Central memory CD8-positive, alpha-beta T cell (primary cell): ENCODE measurements around the gene VILL.

Source experiments
- ATAC-seq: fragments of 150-1000 bp; cut with Tn5 transposase; replicated peaks from 2 replicates; pipeline ENCODE4 v1.10.0; 2022; ENCODE audit warnings: mild to moderate bottlenecking, moderate FRiP score, moderate number of reproducible peaks; ENCODE audit not compliant: poor library complexity, severe bottlenecking; ENCODE audit errors: extremely low read depth
- DNase-seq, 2 donors: peaks; one replicate each; pipeline ENCODE4 v3.0.0; 2021; ENCODE audit warnings: low spot score in 2 of 2
- H3K27ac Mint-ChIP-seq: one replicate; pipeline ENCODE4 v1.8.0; 2022; ENCODE audit warnings: low read depth, mild to moderate bottlenecking, moderate library complexity, mixed read lengths
- H3K27me3 Mint-ChIP-seq: one replicate; pipeline ENCODE4 v1.8.0; 2022; ENCODE audit warnings: mixed read lengths
- H3K36me3 Mint-ChIP-seq: one replicate; pipeline ENCODE4 v1.8.0; 2022; ENCODE audit warnings: mild to moderate bottlenecking, moderate library complexity, mixed read lengths; ENCODE audit not compliant: insufficient read depth
- H3K4me1 Mint-ChIP-seq: one replicate; pipeline ENCODE4 v1.8.0; 2022; ENCODE audit warnings: mixed read lengths
- H3K4me3 Mint-ChIP-seq: one replicate; pipeline ENCODE4 v1.8.0; 2022; ENCODE audit warnings: mild to moderate bottlenecking, moderate library complexity, mixed read lengths
- H3K9me3 Mint-ChIP-seq: one replicate; pipeline ENCODE4 v1.8.0; 2022; ENCODE audit warnings: mixed read lengths

The VILL gene

GRCh38 chr3:38008971-38009580 is 18.5 kb downstream of the VILL start:
- peaks cover 23% of the 10 kb centered on the region for H3K36me3 Mint-ChIP-seq
- H3K27ac Mint-ChIP-seq, result no peak overlapping the region
- no peaks in the 10 kb centered on the region for H3K9me3 Mint-ChIP-seq
- ATAC-seq (no peak), DNase-seq (no peak)
- H3K4me1 Mint-ChIP-seq, result peaks cover 18% of the 10 kb centered on the region
- H3K27me3 Mint-ChIP-seq, result no peaks in the 10 kb centered on the region
- H3K4me3 Mint-ChIP-seq, result no peak overlapping the region

DNA sequence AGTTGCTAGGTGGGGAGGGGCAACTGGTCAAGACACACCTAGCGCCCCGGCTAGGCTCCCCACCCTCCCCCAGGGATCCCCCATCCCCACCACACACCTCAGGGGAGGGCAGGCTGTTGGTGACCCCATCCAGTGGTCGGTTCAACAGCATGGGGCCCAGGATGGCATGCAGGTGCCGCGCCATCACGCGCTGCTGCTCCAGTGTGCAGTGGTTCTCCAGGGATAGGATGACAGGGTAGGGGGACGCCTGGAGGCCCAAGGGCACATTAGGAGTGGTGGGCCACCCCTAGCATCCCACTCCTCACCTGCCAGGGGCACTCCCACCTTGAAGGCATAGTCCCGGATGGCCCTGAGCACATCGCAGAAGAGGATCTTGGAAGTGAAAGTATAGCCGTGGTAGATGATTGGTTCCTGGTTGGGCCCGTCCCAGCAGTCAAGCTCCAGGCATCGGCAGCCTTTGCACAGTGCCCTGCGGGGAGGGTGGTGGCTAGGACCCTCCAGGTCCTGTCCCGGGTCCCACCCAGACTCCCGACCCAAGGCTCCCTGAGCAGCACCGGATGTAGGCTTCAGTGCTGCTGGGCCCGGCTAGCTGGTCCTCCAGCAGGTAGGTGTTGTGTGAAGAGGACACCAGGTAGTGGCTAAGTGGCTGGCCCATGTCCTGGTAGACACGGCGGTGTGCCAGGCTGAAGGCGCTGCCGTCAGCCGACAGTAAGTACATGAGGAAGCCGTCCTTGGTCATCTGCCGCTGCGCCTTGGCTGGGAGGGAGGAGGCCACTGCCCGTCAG is 19.4 kb downstream of the VILL start:
- Mint-ChIP-seq H3K4me3 (no peak overlapping the region), H3K36me3 (peaks cover 24% of the 10 kb centered on the region), H3K9me3 (no peaks in the 10 kb centered on the region), H3K27ac (no peak overlapping the region), H3K4me1 (peaks cover 8% of the 10 kb centered on the region), H3K27me3 (no peaks in the 10 kb centered on the region)
- no peak for ATAC-seq
- DNase-seq, result no peak

DNA sequence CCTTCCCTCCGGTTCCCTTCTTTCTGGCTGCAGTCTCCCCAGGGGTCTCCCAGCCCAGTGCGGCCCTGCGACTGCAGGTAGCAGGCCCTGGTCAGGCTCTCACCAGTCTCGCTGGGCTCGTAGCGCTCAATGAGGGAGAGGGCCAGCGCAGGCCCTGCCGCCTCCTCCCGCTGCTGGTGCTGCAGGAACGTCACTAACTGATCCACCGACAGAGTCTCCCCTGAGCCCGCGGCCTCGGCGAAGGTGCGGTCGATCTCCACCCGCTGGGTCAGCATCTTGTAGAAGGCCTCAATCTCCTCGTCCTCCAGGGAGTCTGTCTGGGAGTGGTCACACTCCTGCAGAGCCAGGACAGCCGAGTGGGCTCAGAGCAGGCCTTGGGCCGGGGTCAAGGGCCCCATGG is 20.5 kb downstream of the VILL start:
- Mint-ChIP-seq H3K36me3 (peaks cover 28% of the 10 kb centered on the region), H3K27ac (peak overlapping the region; percentile 32), H3K9me3 (no peaks in the 10 kb centered on the region), H3K27me3 (no peaks in the 10 kb centered on the region), H3K4me3 (no peak overlapping the region), H3K4me1 (peaks cover 5% of the 10 kb centered on the region)
- DNase-seq (no peak), ATAC-seq (no peak)

GRCh38 chr3:38015485-38015884 is 24.9 kb downstream of the VILL start:
- Mint-ChIP-seq H3K36me3 (peaks cover 29% of the 10 kb centered on the region), H3K4me1 (peaks cover 10% of the 10 kb centered on the region), H3K27me3 (no peaks in the 10 kb centered on the region), H3K9me3 (peaks cover 6% of the 10 kb centered on the region), H3K4me3 (no peak overlapping the region), H3K27ac (no peak overlapping the region)
- DNase-seq (no peak), ATAC-seq (no peak)

- H3K27ac Mint-ChIP-seq, result no peak overlapping the region
- H3K4me3 Mint-ChIP-seq, result no peak overlapping the region
- peaks cover 6% of the 10 kb centered on the region for H3K9me3 Mint-ChIP-seq
- H3K4me1 Mint-ChIP-seq, result peaks cover 15% of the 10 kb centered on the region
- peaks cover 27% of the 10 kb centered on the region for H3K36me3 Mint-ChIP-seq
- DNase-seq (no peak), ATAC-seq (no peak)
- no peaks in the 10 kb centered on the region for H3K27me3 Mint-ChIP-seq
These were observed 25.4 kb downstream of the VILL start for GRCh38 chr3:38015984-38016383.

- H3K27ac Mint-ChIP-seq, result no peak overlapping the region
- no peak for DNase-seq
- ATAC-seq, result no peak
- peaks cover 27% of the 10 kb centered on the region for H3K36me3 Mint-ChIP-seq
- no peak overlapping the region for H3K4me3 Mint-ChIP-seq
- no peaks in the 10 kb centered on the region for H3K27me3 Mint-ChIP-seq
- H3K9me3 Mint-ChIP-seq, result peaks cover 6% of the 10 kb centered on the region
- H3K4me1 Mint-ChIP-seq, result peaks cover 19% of the 10 kb centered on the region
These were observed 25.8 kb downstream of the VILL start for GRCh38 chr3:38016410-38016809.

- ATAC-seq (no peak), DNase-seq (no peak)
- no peaks in the 10 kb centered on the region for H3K27me3 Mint-ChIP-seq
- peaks cover 24% of the 10 kb centered on the region for H3K4me1 Mint-ChIP-seq
- peaks cover 26% of the 10 kb centered on the region for H3K36me3 Mint-ChIP-seq
- peaks cover 6% of the 10 kb centered on the region for H3K9me3 Mint-ChIP-seq
- no peak overlapping the region for H3K27ac Mint-ChIP-seq
- no peak overlapping the region for H3K4me3 Mint-ChIP-seq
These were observed 26.4 kb downstream of the VILL start for GRCh38 chr3:38016847-38017444.

DNA sequence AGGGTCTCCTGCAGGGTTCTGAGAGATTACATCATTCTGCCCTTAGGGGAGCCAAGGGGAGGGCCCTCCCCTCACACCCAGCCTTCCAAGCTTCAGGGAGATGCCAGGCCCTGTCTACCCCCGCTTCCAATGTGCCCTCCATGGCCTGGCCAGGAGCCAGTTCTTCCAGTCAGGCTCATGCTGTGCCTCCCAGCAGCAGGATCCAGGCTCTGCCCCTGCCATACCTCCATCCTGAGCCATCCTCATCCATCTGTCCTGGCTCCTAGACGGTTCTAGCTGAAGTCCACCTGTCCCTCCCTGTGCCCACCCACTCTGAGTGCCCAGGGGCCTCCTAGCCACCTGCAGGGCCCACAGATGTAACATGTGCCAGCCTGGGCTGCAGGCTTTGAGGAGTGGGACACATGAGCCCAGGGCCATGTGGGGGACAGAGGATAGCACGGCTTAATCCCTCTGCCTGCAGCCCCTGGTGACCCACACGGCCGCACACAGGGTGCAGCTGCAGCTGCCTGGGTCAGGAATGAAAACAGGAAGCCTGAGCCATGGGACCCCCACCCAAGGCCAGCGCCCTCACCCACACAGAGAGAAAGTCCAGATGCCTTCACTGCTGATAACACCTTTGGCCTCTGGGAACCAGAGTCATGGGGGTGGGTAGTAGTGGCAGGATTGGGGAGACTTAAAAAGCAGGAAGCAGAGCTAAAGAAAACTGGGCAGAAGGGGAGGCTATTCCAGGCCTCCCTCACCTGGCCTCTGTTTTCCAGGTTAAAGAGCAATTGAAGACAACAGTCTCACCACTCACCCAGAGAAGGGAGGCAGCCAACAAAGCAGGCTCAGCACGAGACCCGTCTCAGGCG is 27.1 kb downstream of the VILL start:
- ATAC-seq, result no peak
- no peak overlapping the region for H3K27ac Mint-ChIP-seq
- no peak overlapping the region for H3K4me3 Mint-ChIP-seq
- H3K9me3 Mint-ChIP-seq, result peaks cover 6% of the 10 kb centered on the region
- H3K36me3 Mint-ChIP-seq, result peaks cover 24% of the 10 kb centered on the region
- peaks cover 32% of the 10 kb centered on the region for H3K4me1 Mint-ChIP-seq
- DNase-seq, result no peak
- H3K27me3 Mint-ChIP-seq, result no peaks in the 10 kb centered on the region

GRCh38 chr3:38018296-38019266 is 28.0 kb downstream of the VILL start:
- no peak overlapping the region for H3K27ac Mint-ChIP-seq
- no peaks in the 10 kb centered on the region for H3K27me3 Mint-ChIP-seq
- peaks cover 41% of the 10 kb centered on the region for H3K4me1 Mint-ChIP-seq
- peaks cover 20% of the 10 kb centered on the region for H3K36me3 Mint-ChIP-seq
- peaks cover 6% of the 10 kb centered on the region for H3K9me3 Mint-ChIP-seq
- H3K4me3 Mint-ChIP-seq, result no peak overlapping the region
- ATAC-seq (no peak), DNase-seq (no peak)

- Mint-ChIP-seq H3K4me1 (peaks cover 48% of the 10 kb centered on the region), H3K36me3 (peaks cover 27% of the 10 kb centered on the region), H3K4me3 (no peak overlapping the region), H3K27ac (peak overlapping the region; percentile 84), H3K27me3 (no peaks in the 10 kb centered on the region), H3K9me3 (peaks cover 6% of the 10 kb centered on the region)
- ATAC-seq, result no peak
- no peak for DNase-seq
These were observed 29.2 kb downstream of the VILL start for GRCh38 chr3:38019658-38020341.

DNA sequence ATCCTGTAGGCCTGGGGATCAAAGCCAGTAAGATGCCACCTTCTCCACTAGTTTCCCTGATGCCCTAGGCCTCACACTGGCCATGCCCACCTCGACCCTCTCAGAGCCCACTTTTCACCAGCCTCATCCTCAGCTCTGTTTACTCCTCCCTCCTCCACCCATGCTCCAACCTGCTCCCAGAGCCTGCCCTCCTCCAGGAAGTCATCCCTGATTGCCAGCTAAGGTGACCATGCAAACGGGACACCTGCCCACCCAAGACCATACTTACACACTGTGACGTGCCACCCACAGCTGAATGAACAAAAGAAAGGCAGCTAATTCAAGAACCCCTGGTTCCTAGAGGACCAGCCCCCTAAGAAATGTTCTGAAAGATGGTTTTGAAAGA is 29.7 kb downstream of the VILL start:
- no peak for DNase-seq
- Mint-ChIP-seq H3K9me3 (peaks cover 6% of the 10 kb centered on the region), H3K4me1 (peaks cover 53% of the 10 kb centered on the region), H3K27ac (peak overlapping the region; percentile 84), H3K36me3 (peaks cover 28% of the 10 kb centered on the region), H3K27me3 (no peaks in the 10 kb centered on the region), H3K4me3 (no peak overlapping the region)
- no peak for ATAC-seq
